ENCODE measurements around the gene NDUFS2. TPM values are rescaled to one million over a fixed set of nuclear protein-coding genes. Genes with fewer than 3 reads are reported as not detected.

The NDUFS2 gene
- total and polyA plus RNA-seq, 9 donors, result 76.2 to 140 (median 105) TPM

GRCh38 chr1:161200421-161200991 is 1.7 kb upstream of the NDUFS2 start:
- H3K4me3 ChIP-seq, result no peak overlapping the region
- peaks cover 44% of the 10 kb centered on the region for H3K4me1 ChIP-seq (ENCODE audit: insufficient read depth)
- TF ChIP-seq, protein P1, sequence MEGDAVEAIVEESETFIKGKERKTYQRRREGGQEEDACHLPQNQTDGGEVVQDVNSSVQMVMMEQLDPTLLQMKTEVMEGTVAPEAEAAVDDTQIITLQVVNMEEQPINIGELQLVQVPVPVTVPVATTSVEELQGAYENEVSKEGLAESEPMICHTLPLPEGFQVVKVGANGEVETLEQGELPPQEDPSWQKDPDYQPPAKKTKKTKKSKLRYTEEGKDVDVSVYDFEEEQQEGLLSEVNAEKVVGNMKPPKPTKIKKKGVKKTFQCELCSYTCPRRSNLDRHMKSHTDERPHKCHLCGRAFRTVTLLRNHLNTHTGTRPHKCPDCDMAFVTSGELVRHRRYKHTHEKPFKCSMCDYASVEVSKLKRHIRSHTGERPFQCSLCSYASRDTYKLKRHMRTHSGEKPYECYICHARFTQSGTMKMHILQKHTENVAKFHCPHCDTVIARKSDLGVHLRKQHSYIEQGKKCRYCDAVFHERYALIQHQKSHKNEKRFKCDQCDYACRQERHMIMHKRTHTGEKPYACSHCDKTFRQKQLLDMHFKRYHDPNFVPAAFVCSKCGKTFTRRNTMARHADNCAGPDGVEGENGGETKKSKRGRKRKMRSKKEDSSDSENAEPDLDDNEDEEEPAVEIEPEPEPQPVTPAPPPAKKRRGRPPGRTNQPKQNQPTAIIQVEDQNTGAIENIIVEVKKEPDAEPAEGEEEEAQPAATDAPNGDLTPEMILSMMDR (IDR thresholded peaks at IDR 0.05), result no peak
- TF ChIP-seq EP300 (IDR thresholded peaks at IDR 0.05) (no peak), POLR2A (IDR thresholded peaks at IDR 0.05) (no peak)
- no peaks in the 10 kb centered on the region for H3K36me3 ChIP-seq
- intact Hi-C loops (cut with DNase I), result no loop called here
- H3K9me3 ChIP-seq, result no peaks in the 10 kb centered on the region
- DNase-seq, result peak in 3 of 5 donors; percentile 60 to 61 (median 60)
- no peaks in the 10 kb centered on the region for H3K27me3 ChIP-seq
- H3K27ac ChIP-seq, result peak overlapping the region; percentile 96
- 56 to 64% (median 61%) methylated on average over 5 of the region's 5 CpGs for WGBS, 3 donors

GRCh38 chr1:161200992-161201835 is 953 bp upstream of the NDUFS2 start:
- Histone ChIP-seq H3K4me1 (ENCODE audit: insufficient read depth) (peaks cover 42% of the 10 kb centered on the region), H3K4me3 (peak overlapping the region; percentile 79), H3K27me3 (no peaks in the 10 kb centered on the region), H3K9me3 (no peaks in the 10 kb centered on the region), H3K36me3 (no peaks in the 10 kb centered on the region), H3K27ac (peak overlapping the region; percentile 96)
- peak; percentile 81 to 91 (median 86) for DNase-seq
- intact Hi-C loops (cut with DNase I), result no loop called here
- 0 to 3% (median 3%) methylated on average over 13 of the region's 13 CpGs for WGBS, 3 donors
- TF ChIP-seq, protein P1 (IDR thresholded peaks at IDR 0.05), result peak in 1 of 3 donors; percentile 6
- TF ChIP-seq EP300 (IDR thresholded peaks at IDR 0.05), result no peak
- peak; percentile 42 for TF ChIP-seq POLR2A (IDR thresholded peaks at IDR 0.05)

- H3K27ac ChIP-seq, result peak overlapping the region; percentile 77 to 90
- H3K4me3 ChIP-seq, result no peak overlapping the region
- H3K27me3 ChIP-seq, result no peaks in the 10 kb centered on the region
- DNase-seq, result peak; percentile 60 to 80 (median 70)
- peak; percentile 3 for TF ChIP-seq EP300 (IDR thresholded peaks at IDR 0.05)
- TF ChIP-seq, protein P1 (IDR thresholded peaks at IDR 0.05), result no peak
- no peak for TF ChIP-seq POLR2A (IDR thresholded peaks at IDR 0.05)
- no peaks in the 10 kb centered on the region for H3K9me3 ChIP-seq
- no peaks in the 10 kb centered on the region for H3K36me3 ChIP-seq
- intact Hi-C loops (cut with DNase I), result no loop called here
- peaks cover 16% of the 10 kb centered on the region for H3K4me1 ChIP-seq (ENCODE audit: insufficient read depth)
- WGBS, 3 donors, result 44 to 50% (median 50%) methylated on average over 12 of the region's 12 CpGs
Measured at GRCh38 chr1:161206411-161207140, 4.4 kb downstream of the NDUFS2 start.

DNA sequence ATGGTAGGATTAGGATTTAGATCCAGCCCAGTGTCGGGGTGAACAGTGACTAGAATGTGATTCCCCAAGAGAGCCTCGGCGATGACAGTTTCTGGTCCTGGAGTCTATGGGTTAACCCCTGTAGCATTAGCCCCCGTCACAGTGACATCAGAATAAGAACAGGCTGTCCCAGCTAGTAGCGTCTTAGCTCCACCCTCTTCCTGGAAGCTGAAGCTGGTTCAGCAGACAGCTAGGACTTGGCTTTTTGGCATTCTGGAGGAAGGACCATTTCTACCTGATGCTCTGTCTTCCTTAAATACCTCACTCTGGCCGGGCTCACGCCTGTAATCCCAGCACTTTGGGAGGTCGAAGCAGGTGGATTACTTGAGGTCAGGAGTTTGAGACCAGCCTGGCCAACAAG is 5.0 kb downstream of the NDUFS2 start:
- intact Hi-C loops (cut with DNase I), result no loop called here

More for the DNA sequence above, 5.0 kb downstream of the NDUFS2 start:
- peak; percentile 69 to 90 (median 75) for DNase-seq
- WGBS, 3 donors, result 13 to 30% (median 18%) methylated on average over 8 of the region's 8 CpGs
- TF ChIP-seq POLR2A (IDR thresholded peaks at IDR 0.05) (peak; percentile 80), EP300 (IDR thresholded peaks at IDR 0.05) (peak; percentile 99)
- TF ChIP-seq, protein P1 (IDR thresholded peaks at IDR 0.05), result no peak
- Histone ChIP-seq H3K9me3 (no peaks in the 10 kb centered on the region), H3K27me3 (no peaks in the 10 kb centered on the region), H3K36me3 (no peaks in the 10 kb centered on the region), H3K4me3 (no peak overlapping the region), H3K27ac (peak overlapping the region; percentile 74 to 90), H3K4me1 (ENCODE audit: insufficient read depth) (peaks cover 16% of the 10 kb centered on the region)
